IMR-90 (cell line): Measurements from ENCODE around the gene PILRA.

Experiments
- CTCF ChIP-seq: conservative IDR thresholded peaks from 2 replicates; pipeline ENCODE4 v1.5.1; 2012; ENCODE audit warnings: mild to moderate bottlenecking, low read depth, low read length, improper control_type of control experiment
- USF2 ChIP-seq: fragments of 150-350 bp; IDR thresholded peaks from 2 replicates; pipeline ENCODE4 v1.6.1; 2017; ENCODE audit warnings: mild to moderate bottlenecking, antibody characterized with exemption, low read length, low read depth

GRCh38 chr7:100386940-100387339, 13.7 kb downstream of the PILRA start:
- TF ChIP-seq USF2 (no peak), CTCF (no peak)
